Non-pigmented ciliary epithelial cell (primary cell): ENCODE results near the gene CYP4B1.
"Not testable (repeated sequence)": the region's sequence is repeated elsewhere in the genome, so short reads cannot be mapped to it uniquely, and the experiment has no call there.

ENCODE experiments used
- DNase-seq: peaks from one replicate; pipeline ENCODE4 v3.0.0-alpha.2; 2010; ENCODE audit warnings: low read depth

Gene CYP4B1

GRCh38 chr1:46798810-46799209 lies at the start of gene CYP4B1:
CYP4B1 (plus strand) TSS chr1:46799046; CDS start chr1:46799082, 36 bp downstream.
- no peak for DNase-seq

DNA sequence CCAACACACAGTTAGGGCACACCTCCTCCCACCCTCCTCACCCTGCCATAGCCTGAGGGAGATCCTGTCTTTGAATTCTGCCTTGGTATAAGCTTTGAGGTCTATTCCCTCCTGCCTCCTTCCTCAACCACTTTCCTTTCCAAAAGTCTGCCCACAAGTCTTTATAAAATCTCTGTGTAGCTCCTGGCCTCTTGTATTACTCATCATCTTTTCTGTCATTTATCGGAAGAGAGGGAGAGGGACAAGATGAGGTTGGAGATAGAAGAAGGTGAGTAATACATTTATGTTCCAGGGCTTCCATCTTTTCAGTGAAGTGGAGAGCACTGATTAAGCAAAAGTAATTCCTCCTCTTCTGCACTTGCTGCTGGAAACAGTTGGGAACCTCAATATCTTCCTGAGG lies 49.4 kb upstream of the CYP4B1 start:
- no peak for DNase-seq

GRCh38 chr1:46749921-46750404 lies 48.9 kb upstream of the CYP4B1 start:
- DNase-seq: no peak

DNA sequence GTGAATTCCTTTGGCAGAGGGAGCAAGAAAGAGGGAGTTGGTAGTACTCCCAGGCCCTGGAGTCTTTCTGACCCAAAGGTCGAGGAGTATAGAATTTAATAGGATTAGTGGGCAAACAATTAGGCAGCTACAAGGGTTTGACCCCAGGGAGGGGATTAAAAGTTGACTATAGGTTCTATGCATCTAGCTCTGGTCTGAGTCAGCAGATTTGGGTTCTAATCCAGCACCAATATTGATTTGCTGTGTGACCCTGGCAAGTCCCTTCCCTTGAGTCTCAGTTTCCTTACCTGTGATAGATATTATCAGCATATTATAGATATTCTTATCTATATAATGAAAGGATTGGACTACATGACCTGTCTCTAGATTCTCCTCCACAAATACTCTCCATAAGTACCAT lies 44.9 kb upstream of the CYP4B1 start:
- no peak for DNase-seq

DNA sequence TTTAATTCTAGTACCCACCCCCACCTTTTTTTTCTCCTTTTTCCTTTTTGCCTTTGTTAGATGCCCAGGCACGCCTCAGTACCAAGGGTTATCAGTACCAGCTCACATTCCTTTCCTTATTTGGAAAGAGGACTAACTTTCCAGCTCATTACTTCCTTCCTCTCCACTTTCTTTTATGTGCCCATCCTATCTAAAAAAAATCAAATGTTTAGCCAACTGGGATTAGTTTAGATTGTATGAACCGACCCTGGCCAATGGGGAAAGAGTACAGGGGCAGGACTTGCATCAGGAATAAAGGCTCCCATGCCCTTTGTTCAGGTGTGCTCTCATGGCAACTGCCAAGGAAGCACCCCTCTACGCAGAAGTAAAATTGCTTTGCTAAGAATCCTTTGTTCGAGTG lies 44.1 kb upstream of the CYP4B1 start:
- DNase-seq: not testable (repeated sequence)

- no peak for DNase-seq
These were observed 43.7 kb upstream of the CYP4B1 start for GRCh38 chr1:46755121-46755520.

- peak; percentile 19 for DNase-seq
These were observed 41.4 kb upstream of the CYP4B1 start for GRCh38 chr1:46757247-46757955.

- no peak for DNase-seq
These were observed 40.8 kb upstream of the CYP4B1 start for GRCh38 chr1:46757956-46758528.

GRCh38 chr1:46760558-46761166 lies 38.2 kb upstream of the CYP4B1 start:
- DNase-seq: no peak

DNA sequence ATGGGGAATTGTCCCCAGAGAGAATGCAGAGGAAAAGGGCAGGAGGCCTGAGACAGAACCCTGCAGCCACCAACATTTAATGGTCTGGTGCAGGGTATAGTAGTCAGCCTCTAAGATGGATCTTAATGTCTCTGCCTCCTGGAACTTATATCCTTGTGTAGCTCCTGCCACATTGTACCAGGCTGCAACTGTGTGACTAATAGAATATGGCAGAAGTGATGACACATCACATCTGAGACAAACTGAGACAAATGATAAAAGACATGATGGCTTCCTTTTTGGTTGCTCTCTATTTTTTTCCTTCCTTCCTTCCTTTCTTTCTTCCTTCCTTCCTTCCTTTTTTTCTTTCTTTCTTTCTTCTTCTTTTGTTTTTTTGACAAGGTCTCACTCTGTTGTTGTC lies 37.1 kb upstream of the CYP4B1 start:
- DNase-seq: no peak

- DNase-seq: no peak
These were observed 34.4 kb upstream of the CYP4B1 start for GRCh38 chr1:46764402-46764801.

DNA sequence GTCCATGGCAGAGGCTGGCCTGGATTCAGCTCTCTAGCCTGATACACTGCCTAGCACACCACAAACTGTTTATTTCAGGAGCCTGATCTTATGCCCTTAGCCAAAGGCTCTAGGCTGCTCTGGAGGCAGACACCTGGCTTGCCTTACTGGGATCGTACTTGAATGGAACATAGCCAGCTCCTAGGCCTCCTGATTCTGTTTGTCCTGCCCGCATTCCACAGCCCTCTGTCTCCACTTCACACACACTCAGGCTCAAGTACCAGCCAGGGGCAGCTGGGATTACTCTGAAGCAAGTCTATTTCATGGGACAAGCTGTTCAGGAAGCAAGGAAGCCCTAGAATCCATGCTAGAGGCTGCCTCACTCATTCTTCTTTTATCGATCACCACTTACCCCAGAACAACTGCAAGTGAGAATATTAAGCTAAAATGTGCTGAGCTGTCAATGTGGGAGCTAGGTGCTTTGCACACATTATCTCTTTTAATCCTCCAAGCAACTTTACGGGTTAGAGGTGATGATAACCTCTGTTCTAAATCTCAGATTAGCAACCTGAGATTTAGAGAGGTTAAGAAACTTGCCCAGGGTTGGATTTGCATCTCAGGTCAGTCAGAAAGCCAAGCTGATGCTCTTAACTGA lies 31.1 kb upstream of the CYP4B1 start:
- no peak for DNase-seq

DNA sequence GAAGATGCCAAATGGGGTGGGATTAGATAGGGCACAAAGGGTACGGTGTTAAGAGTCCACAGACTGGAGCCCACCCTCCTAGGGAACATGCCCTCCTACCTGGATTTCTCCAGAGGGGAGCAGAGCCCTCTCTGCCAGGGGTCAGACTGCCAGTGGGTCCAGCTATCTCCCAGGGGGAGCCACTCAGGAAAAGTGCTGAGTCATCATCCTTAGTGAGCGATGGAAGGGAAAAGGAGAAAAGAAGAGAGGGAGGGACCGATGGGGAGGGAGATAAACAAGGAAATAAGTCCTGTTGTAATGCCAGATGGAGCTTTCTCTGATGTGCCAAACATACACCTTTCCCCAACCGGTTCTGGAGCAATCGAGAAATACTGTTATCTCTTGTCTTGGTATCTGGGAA lies 30.4 kb upstream of the CYP4B1 start:
- no peak for DNase-seq

DNA sequence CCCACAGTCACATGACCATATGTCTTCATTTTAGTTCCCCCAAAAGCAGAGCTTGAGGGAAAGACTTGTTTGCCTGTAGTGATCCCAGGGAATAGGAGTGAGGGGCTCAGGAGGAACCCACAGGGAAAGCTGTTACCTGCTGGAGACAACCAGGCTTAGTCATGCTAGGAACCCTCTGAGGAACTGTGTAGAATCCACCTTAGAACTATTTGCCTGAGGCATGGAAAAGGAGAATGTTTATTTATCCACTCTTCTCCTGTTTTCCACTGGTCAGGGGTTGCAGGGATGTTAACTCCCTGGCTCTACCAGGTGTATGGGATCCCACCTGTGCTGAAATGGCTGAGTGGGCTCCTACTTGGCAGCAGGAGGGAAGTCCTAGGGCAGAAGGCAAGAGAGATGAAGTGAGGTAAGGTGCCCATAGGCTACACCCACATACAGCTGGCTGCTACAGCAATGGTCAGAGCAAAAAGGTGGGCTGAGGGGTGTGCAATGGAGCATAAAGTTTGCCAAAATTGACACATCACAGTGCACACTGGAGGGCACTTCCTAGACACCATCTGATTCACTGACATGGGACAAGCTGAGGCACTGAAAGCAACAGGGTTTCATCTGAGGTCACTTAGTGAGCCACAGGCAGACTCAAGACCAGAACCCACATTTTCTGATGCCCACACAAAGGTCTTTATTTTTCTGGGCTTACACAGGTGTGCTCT lies 29.7 kb upstream of the CYP4B1 start:
- no peak for DNase-seq

- no peak for DNase-seq
These were observed 28.3 kb upstream of the CYP4B1 start for GRCh38 chr1:46770541-46770940.

DNA sequence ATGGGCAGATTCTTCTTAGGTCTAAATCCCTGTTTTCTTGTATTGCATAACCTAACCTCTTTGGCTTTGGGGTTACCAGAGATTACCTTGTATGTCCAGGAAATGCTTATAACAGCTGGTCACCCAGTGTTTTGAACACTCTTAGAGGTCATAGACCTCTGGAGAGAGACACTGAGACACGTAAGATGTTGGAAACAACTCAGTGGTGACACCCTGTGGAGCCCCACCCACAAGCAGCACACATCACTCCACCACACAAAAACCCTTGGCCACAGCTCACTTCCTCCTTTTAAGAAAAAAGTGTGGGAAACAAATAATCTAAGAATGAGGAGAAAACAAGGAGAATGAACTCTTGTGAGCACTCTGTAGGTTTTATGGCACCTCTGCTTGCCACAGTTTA lies 26.3 kb upstream of the CYP4B1 start:
- DNase-seq: no peak

- DNase-seq: no peak
These were observed 24.5 kb upstream of the CYP4B1 start for GRCh38 chr1:46774297-46774696.

- DNase-seq: not testable (repeated sequence)
These were observed 20.4 kb upstream of the CYP4B1 start for GRCh38 chr1:46778456-46778855.

DNA sequence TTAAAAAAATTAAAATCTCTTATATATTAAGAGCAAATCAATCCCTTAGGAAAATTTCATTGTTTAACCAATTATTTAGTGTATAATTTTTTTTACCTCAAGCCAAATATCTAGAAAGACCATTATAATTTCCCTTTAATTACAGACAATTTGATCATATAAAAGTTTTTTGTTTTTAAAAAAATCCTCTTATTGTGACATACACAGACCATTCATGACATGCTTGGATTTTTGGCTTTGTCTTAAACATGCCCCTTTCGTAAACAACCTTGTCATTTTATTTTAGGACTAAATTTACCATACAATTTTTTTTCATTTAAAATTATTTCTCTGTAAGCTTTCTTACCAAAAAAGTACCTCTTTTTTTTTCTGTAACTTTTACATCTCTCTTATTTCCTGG lies 14.2 kb upstream of the CYP4B1 start:
- no peak for DNase-seq

- not testable (repeated sequence) for DNase-seq
These were observed 10.2 kb upstream of the CYP4B1 start for GRCh38 chr1:46788634-46789033.

DNA sequence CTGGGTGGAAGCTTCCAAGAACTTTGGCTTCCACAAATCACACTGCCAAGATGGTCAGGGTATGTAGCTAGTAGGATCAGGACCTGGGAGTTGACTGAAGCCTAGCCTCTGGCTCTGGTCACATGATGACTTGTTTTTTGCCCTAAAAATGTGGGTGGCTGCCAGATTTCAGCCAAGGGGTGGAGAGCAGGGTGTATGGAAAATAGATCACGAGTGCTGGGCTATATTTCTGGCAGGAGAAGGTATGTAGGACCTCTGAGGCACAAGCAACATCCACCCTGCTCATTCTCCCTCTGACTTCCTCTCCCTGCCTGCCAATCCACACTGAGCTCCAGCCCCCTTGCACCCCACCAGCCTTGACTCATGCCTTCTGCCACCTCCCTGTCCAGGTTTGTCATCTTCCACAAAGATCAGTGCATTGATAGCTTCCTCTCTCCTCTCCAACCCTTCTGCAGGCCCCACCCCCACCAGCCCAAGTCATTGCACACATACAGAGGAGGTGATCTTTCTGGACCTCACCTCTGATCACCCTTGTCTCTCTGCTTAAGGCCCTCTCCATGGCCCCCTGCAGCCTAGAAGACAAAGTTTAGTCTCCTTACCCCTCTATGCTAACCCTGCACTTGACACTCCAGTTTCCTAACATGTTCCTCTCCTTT lies 8.3 kb upstream of the CYP4B1 start:
- DNase-seq: no peak

DNA sequence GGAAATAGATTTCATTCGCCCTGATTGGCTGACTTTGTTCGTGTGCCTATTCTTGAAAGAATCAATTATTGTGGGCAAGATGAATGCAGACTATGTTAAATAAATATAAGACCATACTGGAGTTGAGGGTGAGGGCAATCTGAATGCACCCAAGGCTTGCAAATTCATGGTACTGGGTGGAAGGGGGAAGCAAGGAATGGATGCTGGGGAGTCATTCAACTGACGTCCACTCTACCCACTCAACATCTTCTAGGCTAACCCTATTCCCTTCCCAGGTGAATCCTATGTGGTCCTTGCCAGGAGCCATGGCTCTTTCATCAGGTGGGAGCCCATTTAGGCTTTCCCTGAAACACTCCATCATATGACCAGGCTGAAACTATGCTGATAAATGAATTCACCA lies 5.7 kb upstream of the CYP4B1 start:
- DNase-seq: no peak
